HepG2 (cell line): ENCODE measurements around the gene ORC4. TPM values are rescaled to one million over a fixed set of nuclear protein-coding genes. Genes with fewer than 3 reads are reported as not detected.

Experiments used
- HOXA7 ChIP-seq: sonication (generic); formaldehyde crosslinking; IDR thresholded peaks from 2 replicates; pipeline ENCODE4 v1.8.1; 2022; ENCODE audit warnings: mild to moderate bottlenecking, missing genetic modification reagents, moderate library complexity
- KIAA2018 ChIP-seq: sonication (generic); formaldehyde crosslinking; IDR thresholded peaks from 2 replicates; pipeline ENCODE4 v1.5.0; 2020; ENCODE audit warnings: mild to moderate bottlenecking, missing genetic modification reagents, borderline replicate concordance
- NFKB2 ChIP-seq: sonication (generic); formaldehyde crosslinking; IDR thresholded peaks from 2 replicates; pipeline ENCODE4 v1.4.0; 2020; ENCODE audit warnings: missing genetic modification reagents, borderline replicate concordance
- TCF12 ChIP-seq, 2 experiments: fragments of 450-650 bp in 1 of 2; sonication (generic) in 1 of 2; formaldehyde crosslinking in 1 of 2; IDR thresholded peaks; 2 replicates each; pipeline versions ENCODE4 v1.6.1 to v1.8.0; 2017 to 2022; ENCODE audit warnings: antibody characterized with exemption in 1 of 2, mild to moderate bottlenecking in 1 of 2, missing genetic modification reagents in 1 of 2, moderate library complexity in 1 of 2
- USF2 ChIP-seq, 2 experiments: sonication (generic) in 1 of 2; formaldehyde crosslinking in 1 of 2; IDR thresholded peaks; 2 replicates each; pipeline versions ENCODE4 v1.5.1 to v1.6.1; 2011 to 2020; ENCODE audit warnings: borderline replicate concordance in 1 of 2, low read depth in 1 of 2, low read length in 1 of 2, mild to moderate bottlenecking in 1 of 2, missing genetic modification reagents in 1 of 2, moderate library complexity in 1 of 2
- ZNF510 ChIP-seq: sonication (generic); formaldehyde crosslinking; IDR thresholded peaks from 2 replicates; pipeline ENCODE4 v1.4.0; 2020; ENCODE audit warnings: low read depth, mild to moderate bottlenecking, missing genetic modification reagents
- polyA plus RNA-seq, 8 experiments: library from polyadenylated mRNA; depleted of rRNA in 3 of 8; stranded (reverse) in 7 of 8; unstranded in 1 of 8; fragments of >200 nt; fragmentation: Illumina TruSeq in 4 of 8; extraction: Trizol in 4 of 8; gene quantifications; 2 replicates each; pipeline versions ENCODE4 v1.2.1 to v1.2.3, GENCODE V29; 2011 to 2016; ENCODE audit warnings: low read depth in 4 of 8, missing spikeins in 1 of 8, mixed read lengths in 1 of 8; ENCODE audit not compliant: insufficient read depth in 1 of 8
- total RNA-seq, 5 experiments: library from RNA; depleted of rRNA; stranded (reverse); fragments of >200 nt; fragmentation: Illumina TruSeq; extraction: Trizol; gene quantifications; 2 replicates each; pipeline ENCODE4 v1.2.3, GENCODE V29; 2016; ENCODE audit warnings: low read depth in 1 of 5
- TF ChIP-seq, protein P1 (sequence below): IDR thresholded peaks from 2 replicates; pipeline ENCODE4 v1.6.1; 2016; ENCODE audit warnings: low read depth, missing genetic modification reagents, missing compliant biosample characterization
- TF ChIP-seq, protein P2 (sequence below): sonication (generic); formaldehyde crosslinking; IDR thresholded peaks from 2 replicates; pipeline ENCODE4 v1.4.0; 2020; ENCODE audit warnings: missing genetic modification reagents

Gene ORC4
- total and polyA plus RNA-seq, 2 of the 13 experiments (the other 11 are each of a cell fraction or from before 2014, with no cell fraction given), result 28.6 to 84.8 TPM

DNA sequence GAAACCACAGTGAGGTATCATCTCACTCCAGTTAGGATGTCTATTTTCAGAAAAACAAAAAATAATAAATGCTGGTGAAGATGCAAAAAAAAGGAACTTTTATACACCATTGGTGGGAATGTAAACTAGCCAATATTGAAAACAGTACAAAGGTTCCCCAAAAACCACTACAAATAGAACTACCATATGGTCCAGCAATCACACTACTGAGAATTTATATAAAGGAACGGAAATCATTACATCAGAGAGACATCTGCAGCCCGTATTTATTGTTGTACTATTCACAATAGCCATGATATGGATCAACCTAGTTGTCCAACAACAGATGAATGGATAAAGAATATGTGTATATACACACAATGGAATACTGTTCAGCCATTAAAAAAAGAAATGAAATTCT, 52.0 kb downstream of the ORC4 start (continued):
- no peak for TF ChIP-seq KIAA2018 (CRISPR knock-in tag)
- no peak for TF ChIP-seq TCF12 (IDR thresholded peaks at IDR 0.05)
- TF ChIP-seq TCF12 (CRISPR knock-in tag; IDR thresholded peaks at IDR 0.05), result no peak
- TF ChIP-seq NFKB2, result no peak
- no peak for TF ChIP-seq ZNF510 (CRISPR knock-in tag)
- TF ChIP-seq USF2 (IDR thresholded peaks at IDR 0.05; ENCODE audit: low read depth, low read length), result no peak
- no peak for TF ChIP-seq USF2 (CRISPR knock-in tag; IDR thresholded peaks at IDR 0.05; ENCODE audit: borderline replicate concordance)
- TF ChIP-seq, protein P1, sequence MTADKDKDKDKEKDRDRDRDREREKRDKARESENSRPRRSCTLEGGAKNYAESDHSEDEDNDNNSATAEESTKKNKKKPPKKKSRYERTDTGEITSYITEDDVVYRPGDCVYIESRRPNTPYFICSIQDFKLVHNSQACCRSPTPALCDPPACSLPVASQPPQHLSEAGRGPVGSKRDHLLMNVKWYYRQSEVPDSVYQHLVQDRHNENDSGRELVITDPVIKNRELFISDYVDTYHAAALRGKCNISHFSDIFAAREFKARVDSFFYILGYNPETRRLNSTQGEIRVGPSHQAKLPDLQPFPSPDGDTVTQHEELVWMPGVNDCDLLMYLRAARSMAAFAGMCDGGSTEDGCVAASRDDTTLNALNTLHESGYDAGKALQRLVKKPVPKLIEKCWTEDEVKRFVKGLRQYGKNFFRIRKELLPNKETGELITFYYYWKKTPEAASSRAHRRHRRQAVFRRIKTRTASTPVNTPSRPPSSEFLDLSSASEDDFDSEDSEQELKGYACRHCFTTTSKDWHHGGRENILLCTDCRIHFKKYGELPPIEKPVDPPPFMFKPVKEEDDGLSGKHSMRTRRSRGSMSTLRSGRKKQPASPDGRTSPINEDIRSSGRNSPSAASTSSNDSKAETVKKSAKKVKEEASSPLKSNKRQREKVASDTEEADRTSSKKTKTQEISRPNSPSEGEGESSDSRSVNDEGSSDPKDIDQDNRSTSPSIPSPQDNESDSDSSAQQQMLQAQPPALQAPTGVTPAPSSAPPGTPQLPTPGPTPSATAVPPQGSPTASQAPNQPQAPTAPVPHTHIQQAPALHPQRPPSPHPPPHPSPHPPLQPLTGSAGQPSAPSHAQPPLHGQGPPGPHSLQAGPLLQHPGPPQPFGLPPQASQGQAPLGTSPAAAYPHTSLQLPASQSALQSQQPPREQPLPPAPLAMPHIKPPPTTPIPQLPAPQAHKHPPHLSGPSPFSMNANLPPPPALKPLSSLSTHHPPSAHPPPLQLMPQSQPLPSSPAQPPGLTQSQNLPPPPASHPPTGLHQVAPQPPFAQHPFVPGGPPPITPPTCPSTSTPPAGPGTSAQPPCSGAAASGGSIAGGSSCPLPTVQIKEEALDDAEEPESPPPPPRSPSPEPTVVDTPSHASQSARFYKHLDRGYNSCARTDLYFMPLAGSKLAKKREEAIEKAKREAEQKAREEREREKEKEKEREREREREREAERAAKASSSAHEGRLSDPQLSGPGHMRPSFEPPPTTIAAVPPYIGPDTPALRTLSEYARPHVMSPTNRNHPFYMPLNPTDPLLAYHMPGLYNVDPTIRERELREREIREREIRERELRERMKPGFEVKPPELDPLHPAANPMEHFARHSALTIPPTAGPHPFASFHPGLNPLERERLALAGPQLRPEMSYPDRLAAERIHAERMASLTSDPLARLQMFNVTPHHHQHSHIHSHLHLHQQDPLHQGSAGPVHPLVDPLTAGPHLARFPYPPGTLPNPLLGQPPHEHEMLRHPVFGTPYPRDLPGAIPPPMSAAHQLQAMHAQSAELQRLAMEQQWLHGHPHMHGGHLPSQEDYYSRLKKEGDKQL (CRISPR knock-in tag), result no peak
- TF ChIP-seq, protein P2, sequence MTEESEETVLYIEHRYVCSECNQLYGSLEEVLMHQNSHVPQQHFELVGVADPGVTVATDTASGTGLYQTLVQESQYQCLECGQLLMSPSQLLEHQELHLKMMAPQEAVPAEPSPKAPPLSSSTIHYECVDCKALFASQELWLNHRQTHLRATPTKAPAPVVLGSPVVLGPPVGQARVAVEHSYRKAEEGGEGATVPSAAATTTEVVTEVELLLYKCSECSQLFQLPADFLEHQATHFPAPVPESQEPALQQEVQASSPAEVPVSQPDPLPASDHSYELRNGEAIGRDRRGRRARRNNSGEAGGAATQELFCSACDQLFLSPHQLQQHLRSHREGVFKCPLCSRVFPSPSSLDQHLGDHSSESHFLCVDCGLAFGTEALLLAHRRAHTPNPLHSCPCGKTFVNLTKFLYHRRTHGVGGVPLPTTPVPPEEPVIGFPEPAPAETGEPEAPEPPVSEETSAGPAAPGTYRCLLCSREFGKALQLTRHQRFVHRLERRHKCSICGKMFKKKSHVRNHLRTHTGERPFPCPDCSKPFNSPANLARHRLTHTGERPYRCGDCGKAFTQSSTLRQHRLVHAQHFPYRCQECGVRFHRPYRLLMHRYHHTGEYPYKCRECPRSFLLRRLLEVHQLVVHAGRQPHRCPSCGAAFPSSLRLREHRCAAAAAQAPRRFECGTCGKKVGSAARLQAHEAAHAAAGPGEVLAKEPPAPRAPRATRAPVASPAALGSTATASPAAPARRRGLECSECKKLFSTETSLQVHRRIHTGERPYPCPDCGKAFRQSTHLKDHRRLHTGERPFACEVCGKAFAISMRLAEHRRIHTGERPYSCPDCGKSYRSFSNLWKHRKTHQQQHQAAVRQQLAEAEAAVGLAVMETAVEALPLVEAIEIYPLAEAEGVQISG (CRISPR knock-in tag), result no peak
- no peak for TF ChIP-seq HOXA7 (CRISPR knock-in tag)
